LNCaP clone FGC (cell line): ENCODE measurements around the gene PRKN.

Source experiments
- DNase-seq: peaks from one replicate; pipeline ENCODE4 v3.0.0-alpha.2; 2011; ENCODE audit warnings: low read depth
- H3K4me3 ChIP-seq: 2 replicates; pipeline ENCODE4 v1.5.1; 2011; ENCODE audit warnings: mild to moderate bottlenecking, low read depth, low read length, control low read depth
- TF ChIP-seq, protein P1 (sequence below): IDR thresholded peaks from 2 replicates; pipeline ENCODE4 v1.5.1; 2012; ENCODE audit warnings: mild to moderate bottlenecking; ENCODE audit not compliant: control insufficient read depth, insufficient read depth; ENCODE audit errors: extremely low read depth

PRKN gene

DNA sequence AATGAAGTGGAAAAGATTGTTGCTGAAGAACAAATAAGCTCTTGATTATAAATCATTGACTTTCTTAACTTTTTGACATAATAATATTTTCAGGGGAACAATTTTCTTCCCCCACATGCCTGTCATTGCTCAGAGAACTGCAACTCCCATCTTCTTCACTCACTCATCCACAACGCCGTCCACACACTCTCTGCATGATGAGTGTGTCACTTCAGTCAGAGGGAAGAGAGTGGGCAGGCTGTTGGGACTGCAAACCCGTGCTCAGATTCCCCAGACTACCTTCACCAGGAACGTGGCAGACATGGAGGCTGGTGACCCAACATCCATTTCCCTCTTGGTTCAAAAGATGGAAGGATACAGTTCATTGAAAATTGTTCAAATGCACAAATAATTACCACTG is 650.8 kb downstream of the PRKN start:
- TF ChIP-seq, protein P1, sequence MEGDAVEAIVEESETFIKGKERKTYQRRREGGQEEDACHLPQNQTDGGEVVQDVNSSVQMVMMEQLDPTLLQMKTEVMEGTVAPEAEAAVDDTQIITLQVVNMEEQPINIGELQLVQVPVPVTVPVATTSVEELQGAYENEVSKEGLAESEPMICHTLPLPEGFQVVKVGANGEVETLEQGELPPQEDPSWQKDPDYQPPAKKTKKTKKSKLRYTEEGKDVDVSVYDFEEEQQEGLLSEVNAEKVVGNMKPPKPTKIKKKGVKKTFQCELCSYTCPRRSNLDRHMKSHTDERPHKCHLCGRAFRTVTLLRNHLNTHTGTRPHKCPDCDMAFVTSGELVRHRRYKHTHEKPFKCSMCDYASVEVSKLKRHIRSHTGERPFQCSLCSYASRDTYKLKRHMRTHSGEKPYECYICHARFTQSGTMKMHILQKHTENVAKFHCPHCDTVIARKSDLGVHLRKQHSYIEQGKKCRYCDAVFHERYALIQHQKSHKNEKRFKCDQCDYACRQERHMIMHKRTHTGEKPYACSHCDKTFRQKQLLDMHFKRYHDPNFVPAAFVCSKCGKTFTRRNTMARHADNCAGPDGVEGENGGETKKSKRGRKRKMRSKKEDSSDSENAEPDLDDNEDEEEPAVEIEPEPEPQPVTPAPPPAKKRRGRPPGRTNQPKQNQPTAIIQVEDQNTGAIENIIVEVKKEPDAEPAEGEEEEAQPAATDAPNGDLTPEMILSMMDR = no peak
- no peak for DNase-seq
- H3K4me3 ChIP-seq = no peak overlapping the region

- TF ChIP-seq, protein P1 = no peak
- DNase-seq = no peak
- H3K4me3 ChIP-seq = no peak overlapping the region
Observed at GRCh38 chr6:162074641-162075275, 652.8 kb downstream of the PRKN start.

DNA sequence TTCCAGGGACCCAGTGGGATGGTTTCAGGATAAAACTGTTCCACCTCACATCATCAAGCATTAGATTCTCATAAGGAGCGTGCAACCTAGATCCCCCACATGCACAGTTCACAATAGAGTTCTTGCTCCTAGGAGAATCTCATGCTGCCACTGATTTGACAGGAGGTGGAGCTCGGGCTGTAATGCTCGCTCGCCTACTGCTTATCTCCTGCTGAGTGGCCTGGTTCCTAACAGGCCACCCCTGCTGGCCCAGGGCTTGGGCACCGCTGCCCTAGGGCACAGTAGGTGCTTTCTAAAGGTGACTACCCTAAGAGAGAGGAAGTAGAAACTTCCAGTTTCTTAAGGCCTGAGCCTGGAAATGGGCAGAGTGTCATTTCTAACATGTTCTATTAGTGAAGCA is 656.9 kb downstream of the PRKN start:
- DNase-seq = no peak
- TF ChIP-seq, protein P1 = no peak

DNA sequence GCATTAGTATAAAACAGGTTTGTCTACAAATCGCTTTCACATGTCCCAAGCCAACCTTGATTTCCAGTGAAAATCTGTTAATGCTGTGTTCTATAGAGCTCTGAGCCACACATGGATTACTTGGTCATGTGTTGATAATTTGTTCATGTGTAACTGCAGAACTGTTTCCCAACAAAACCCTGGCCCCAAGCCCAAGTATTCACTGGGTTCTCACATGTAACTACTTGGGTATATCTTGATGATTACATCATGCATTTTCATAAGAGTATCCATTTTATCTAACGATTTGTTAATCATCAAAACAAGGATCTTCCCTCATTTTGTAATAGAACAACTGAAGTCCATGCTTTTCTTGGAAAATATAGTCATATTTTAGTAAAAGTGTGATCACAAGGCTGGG is 657.6 kb downstream of the PRKN start:
- no peak for DNase-seq
- TF ChIP-seq, protein P1 = no peak
- no peak overlapping the region for H3K4me3 ChIP-seq

More for the DNA sequence above, 656.9 kb downstream of the PRKN start:
- H3K4me3 ChIP-seq = no peak overlapping the region

DNA sequence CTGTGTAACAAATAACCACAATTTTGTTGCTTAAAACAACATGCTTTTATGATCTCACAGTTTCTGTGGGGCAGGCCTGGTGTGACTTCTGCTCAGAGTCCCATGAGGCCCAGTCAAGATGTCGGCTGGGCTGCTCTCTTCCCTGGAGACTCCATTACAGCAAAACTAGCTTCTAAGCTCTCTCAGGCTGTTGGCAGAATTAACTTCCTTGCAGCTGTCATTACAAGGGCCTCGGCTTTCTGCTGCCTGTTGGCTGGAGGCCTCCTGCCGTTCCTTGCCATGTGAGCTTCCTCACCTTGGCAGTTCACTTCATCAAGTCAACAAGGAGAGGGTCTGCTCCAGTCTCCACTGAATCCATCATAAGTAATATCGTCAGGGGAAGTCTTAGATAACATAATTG is 659.2 kb downstream of the PRKN start:
- TF ChIP-seq, protein P1 = no peak
- H3K4me3 ChIP-seq = no peak overlapping the region
- DNase-seq = no peak

- no peak overlapping the region for H3K4me3 ChIP-seq
- TF ChIP-seq, protein P1 = no peak
- DNase-seq = no peak
Observed at GRCh38 chr6:162063666-162064065, 663.9 kb downstream of the PRKN start.

DNA sequence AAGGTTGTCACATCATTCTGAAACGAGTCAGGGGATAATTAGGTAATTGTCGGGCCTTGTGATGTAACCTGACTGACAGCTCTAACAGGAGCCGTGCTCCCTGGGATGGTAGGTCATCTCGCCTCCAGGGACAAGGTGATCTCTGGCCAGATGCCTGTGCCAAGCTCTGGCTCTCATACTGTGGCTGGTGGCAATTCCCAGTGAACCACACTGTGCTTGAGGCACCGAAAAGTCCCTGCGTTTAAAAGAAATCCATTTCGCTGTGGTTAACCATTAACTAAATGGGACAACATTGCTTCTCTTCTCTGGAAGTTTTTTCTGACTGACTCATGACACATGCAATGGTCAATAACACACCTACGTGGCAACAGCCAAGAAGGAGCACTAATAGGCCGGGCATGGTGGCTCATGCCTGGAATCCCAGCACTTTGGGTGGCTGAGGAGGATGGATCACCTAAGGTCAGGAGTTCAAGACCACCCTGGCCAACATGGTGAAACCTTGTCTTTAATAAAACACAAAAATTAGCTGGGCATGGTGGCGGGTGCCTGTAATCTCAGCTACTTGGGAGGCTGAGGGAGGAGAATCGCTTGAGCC is 669.2 kb downstream of the PRKN start:
- DNase-seq = no peak
- no peak overlapping the region for H3K4me3 ChIP-seq
- TF ChIP-seq, protein P1 = no peak
